GM12891 (cell line): ENCODE results near the gene ZEB2.

Experiments
- DNase-seq: peaks from one replicate; pipeline ENCODE4 v3.0.0; 2011; ENCODE audit warnings: low spot score; ENCODE audit not compliant: insufficient read length
- FAIRE-seq: peaks from 2 replicates; lab custom pipeline; 2011; peaks lifted over from hg19 to GRCh38; lab: Jason Lieb, UNC
- PAX5 ChIP-seq: IDR thresholded peaks from 2 replicates; pipeline ENCODE4 v1.6.1; 2011; ENCODE audit warnings: low read length, moderate library complexity, mild to moderate bottlenecking; ENCODE audit not compliant: insufficient read depth, severe bottlenecking
- POLR2A ChIP-seq: IDR thresholded peaks from 2 replicates; pipeline ENCODE4 v1.6.1; 2011; ENCODE audit warnings: low read depth, low read length, control low read depth
- POLR2AphosphoS5 ChIP-seq: IDR thresholded peaks from 2 replicates; pipeline ENCODE4 v1.6.1; 2011; ENCODE audit warnings: low read depth, low read length, control low read depth
- POU2F2 ChIP-seq: IDR thresholded peaks from 2 replicates; pipeline ENCODE4 v1.6.1; 2011; ENCODE audit warnings: low read depth, mild to moderate bottlenecking, control low read depth, low read length, moderate library complexity
- SPI1 ChIP-seq: IDR thresholded peaks from 2 replicates; pipeline ENCODE4 v1.6.1; 2011; ENCODE audit warnings: low read depth, low read length, control low read depth
- TAF1 ChIP-seq: IDR thresholded peaks from 2 replicates; pipeline ENCODE4 v1.6.1; 2011; ENCODE audit warnings: low read depth, low read length, control low read depth

ZEB2 gene

DNA sequence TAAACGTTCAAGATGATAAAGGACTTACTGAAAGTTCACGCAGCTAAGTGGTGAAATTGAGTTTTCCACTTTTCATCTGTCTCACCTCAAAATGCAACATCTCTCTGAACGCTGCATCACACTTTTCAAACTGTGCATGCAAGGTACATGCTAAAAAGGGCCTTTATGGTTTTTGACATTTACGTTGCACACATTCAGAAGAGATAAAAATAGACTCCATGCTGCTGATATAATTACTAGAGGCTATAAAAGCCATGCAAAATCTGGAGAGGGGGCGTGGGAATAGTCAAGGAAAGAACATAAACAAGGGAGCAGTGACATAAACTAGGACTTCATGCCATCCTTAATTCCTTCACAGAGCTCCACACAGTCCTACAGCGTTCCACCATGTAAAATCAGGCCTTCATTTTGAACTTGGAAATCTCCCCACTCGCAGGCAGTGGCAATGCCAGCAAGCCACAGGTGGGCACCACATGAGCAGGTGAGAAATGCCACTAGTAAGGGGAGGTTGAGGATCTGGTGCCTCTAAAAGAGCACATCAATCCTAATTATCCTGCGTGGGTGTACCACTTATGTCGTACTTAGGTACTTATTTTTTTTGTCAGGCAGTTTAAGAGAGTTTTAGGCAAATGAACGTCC is 71.4 kb downstream of the ZEB2 start:
- DNase-seq (no peak), FAIRE-seq (no peak)
- TF ChIP-seq POU2F2 (no peak), POLR2A (no peak), TAF1 (no peak), PAX5 (no peak), SPI1 (no peak)

DNA sequence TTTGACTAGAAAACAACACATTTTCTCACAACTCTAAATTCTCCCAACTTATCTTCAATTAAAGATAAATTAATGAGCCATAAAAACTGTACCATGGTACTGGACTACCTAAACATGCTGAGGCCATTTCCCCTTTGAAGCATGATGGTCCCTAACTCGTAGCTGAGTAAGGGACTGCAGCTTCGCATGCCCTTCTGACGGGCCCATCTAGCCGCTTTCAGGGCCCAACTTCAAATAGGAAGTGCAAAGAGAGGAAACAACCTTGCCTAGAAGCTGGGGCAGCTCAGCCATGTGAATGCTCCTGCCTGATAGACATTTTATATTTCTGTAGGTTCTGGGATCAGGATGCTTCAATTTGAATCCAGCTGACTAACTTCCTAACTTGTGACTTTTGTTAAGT is 72.4 kb downstream of the ZEB2 start:
- FAIRE-seq = no peak
- no peak for DNase-seq
- TF ChIP-seq SPI1 = no peak
- no peak for TF ChIP-seq POU2F2
- no peak for TF ChIP-seq POLR2AphosphoS5
- TF ChIP-seq POLR2A = no peak
- TF ChIP-seq TAF1 = no peak
- no peak for TF ChIP-seq PAX5

DNA sequence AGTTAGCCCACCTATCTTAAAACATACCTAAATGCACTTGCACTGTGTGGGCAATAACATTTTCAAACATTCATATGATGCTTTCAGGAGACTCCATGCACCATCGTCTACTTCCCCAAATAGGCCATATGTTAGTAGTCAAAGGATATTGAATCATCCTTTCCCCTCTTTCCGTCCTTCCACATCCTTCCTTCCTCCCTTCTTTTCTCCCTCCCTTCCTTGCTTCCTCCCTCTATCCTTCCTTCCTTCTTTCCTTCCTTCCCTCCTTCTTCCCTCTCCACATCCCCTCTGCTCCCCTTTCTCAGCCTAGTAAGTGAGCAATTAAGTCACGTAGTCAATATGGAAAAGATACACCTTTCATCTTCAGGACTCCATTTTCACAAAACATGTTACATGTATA is 73.8 kb downstream of the ZEB2 start:
- DNase-seq = no peak
- TF ChIP-seq POLR2AphosphoS5 = no peak
- no peak for TF ChIP-seq TAF1
- TF ChIP-seq POLR2A = no peak
- no peak for TF ChIP-seq SPI1
- no peak for TF ChIP-seq POU2F2
- no peak for TF ChIP-seq PAX5
- no peak for FAIRE-seq

DNA sequence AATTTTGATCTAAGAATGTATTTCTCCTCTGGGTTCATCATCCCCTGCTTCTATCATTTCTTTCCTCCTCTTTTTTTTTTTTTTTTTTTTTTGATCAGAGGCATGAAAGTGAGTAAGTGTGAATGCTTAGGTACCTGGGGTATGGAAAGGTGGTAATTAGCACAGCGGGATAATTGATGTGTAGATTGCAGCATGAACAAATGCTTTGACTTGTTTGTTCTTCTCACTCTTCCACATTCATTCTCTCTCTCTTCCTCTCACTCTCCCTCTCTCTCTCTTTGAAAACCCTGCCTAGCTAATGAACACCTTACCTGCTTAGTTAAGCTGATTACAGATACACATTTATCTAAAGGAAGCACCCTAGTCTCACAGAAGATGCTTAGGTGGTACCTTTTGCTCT is 74.7 kb downstream of the ZEB2 start:
- DNase-seq (no peak), FAIRE-seq (no peak)
- TF ChIP-seq SPI1 (no peak), TAF1 (no peak), POLR2AphosphoS5 (no peak), PAX5 (no peak), POU2F2 (no peak), POLR2A (no peak)

DNA sequence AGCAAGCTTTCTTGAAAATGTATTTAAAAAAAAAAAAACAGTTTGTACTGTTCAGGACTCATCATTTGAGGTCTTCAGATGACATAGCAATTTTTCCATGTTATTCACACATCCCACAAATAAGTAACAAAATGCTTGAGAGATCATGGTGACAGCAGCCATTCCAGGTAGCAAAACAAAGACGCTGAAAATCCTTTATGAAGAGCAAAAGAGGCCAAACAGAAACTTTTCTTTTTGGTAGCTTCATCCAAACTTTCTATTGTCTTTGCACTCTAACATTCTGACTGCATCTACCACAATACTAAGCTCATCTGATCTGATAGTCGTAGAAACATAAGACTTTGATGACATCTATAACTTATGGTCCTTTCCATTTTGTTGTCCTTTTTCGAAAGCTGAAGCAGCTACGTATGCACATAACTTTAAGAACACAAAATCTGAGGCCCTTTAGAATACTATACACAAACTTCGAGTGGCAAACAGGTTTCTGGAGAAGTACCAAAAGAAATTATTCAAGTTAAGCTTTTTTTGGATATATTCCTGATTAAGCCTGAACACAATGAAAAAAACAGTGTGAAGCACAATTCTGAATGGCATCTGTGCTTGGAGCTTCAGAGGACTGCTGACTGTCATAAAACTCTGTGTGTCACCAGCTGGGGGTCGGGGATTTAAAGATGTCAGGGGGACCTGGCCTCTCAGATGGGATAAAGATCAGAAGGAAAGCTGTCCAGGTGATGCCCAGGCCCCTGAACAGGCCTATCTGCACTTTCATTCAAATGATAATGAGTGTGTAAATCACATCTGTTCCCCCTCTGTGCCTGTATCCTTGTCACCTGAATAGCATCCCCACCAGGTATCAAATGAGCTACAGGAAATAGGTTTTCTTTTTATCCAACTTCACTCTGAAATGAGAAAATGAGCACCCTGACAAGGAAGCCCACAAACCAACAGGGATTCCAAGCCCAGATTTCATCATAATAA is 75.8 kb downstream of the ZEB2 start:
- no peak for TF ChIP-seq POU2F2
- no peak for TF ChIP-seq POLR2A
- no peak for TF ChIP-seq SPI1
- no peak for TF ChIP-seq PAX5
- no peak for TF ChIP-seq TAF1
- TF ChIP-seq POLR2AphosphoS5 = no peak
- DNase-seq (no peak), FAIRE-seq (no peak)

DNA sequence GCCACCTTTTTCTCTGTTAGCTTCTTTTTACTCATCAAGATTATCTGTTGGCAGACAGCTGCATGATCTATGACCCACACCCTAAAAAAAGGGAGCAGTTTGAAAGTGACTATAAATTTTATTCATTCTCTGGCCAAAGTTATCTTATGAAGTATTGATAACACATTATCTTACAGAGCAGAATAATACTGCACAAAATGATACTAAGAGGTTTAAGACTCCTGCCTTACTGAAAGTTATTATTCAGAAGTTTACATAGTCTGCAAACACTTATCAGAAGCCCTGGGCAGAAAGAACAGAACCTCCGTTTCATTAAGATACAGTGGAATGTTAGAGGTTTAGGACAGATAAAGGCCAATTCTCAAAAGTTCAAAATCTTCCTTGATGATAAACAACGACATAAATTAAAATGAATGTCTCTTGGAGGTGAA is 78.2 kb downstream of the ZEB2 start:
- FAIRE-seq = no peak
- TF ChIP-seq SPI1 (no peak), POLR2AphosphoS5 (no peak), PAX5 (no peak)
- no peak for DNase-seq

DNA sequence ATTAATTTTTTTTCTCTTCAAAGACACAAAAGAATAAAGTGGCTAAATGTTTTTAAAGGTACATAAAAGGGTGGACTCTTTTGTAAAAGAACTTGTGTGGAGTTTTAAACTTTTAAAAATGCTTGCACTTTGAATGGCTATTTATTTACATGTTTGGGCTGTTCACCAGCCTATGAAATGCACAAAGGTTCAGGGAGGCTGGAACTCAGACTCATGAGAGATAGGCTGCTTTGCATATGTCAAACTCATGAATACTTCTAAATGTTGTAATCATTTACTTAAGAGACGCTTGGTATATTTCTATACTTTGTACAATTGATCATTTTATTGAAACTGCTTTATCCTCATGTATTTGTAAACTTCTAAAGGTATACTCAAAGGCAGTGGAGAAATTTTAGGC is 79.9 kb downstream of the ZEB2 start:
- FAIRE-seq (no peak), DNase-seq (no peak)
- no peak for TF ChIP-seq POLR2A
- TF ChIP-seq POU2F2 = no peak
- TF ChIP-seq PAX5 = no peak

DNA sequence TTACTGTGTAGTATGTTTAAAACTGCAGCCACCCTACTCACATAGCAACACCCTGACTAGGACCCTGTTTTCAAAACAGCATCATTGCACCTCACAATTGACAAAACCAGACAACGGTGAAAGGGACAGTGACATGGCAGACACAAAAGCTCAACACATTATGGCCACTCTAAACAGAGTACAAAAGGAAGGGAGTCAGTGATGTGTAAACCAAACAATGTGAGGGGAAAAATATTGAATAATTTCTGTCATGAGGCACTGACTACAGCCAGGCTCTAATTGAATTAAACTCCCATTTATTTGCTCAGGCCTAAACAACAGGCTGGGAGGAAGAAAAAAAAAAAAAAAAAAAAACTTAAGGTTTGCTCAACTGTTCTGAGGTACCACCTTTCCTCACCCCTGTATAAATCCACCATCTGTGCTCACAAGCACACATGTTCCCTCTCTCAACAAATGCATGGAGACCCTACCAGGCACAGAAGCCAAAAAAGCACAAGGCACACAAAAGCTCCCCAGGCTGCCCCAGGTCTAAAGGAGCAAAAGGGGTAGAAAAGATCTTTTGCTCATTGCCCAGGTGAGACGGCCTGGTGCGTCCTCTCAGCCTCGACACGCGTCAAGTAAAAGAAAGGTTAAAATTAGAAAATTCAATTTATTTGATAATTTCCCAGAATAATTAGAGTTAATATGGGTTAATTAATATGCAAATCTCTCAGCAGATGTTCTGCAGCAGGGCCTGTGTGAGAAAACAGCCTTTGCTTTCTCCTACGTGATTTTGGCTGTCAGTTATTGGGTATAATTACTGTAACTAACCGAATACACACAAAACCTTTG is 80.9 kb downstream of the ZEB2 start:
- DNase-seq = no peak

DNA sequence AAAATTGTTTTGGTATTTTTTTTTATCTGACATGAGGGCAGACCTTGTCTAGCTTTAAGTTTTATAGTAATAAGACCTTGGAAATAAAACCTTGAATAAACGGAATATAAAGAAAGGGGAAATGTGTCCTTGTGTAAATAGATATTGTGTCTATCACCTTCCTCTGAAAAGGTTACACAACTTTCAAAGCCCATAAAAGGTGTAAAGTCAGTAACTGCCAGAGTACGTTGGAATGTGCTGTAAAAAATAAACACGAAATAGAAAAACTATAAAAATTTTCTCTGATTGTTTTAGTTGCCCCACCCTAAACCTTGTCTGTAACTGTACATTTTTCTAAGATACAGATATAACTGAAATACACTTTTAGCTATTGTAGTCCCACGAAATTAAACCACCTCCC is 82.3 kb downstream of the ZEB2 start:
- no peak for FAIRE-seq
- DNase-seq = no peak
- TF ChIP-seq PAX5 = no peak
- TF ChIP-seq POU2F2 = no peak

More for the DNA sequence above, 80.9 kb downstream of the ZEB2 start:
- no peak for TF ChIP-seq TAF1
- no peak for TF ChIP-seq SPI1
- TF ChIP-seq POLR2AphosphoS5 = no peak
- TF ChIP-seq POU2F2 = no peak
- no peak for FAIRE-seq
